ENCODE data around the gene PI4KB. TPM values are rescaled to one million over a fixed set of nuclear protein-coding genes. Genes with fewer than 3 reads are reported as not detected.

The PI4KB gene
- total and polyA plus RNA-seq, 9 of the 15 experiments (the other 6 are each of a cell fraction or from before 2014, with no cell fraction given), result 3.1 to 65.4 (median 45.1) TPM

- no peaks in the 10 kb centered on the region for H3K9me3 ChIP-seq (replicated peaks; ENCODE audit: control insufficient read depth, insufficient read depth, low read depth, low read length)
- ChIA-PET POLR2A (interaction anchor here (0.6 to 3.7 kb wide), 38 partner anchors 9 to 680 kb away, joined by 3 to 29 read pairs (median 4); partner anchors contain the start of genes MINDY1, PI4KB, PSMB4 and PSMD4), CTCF (ENCODE audit: low intra/inter-chr PET ratio) (interaction anchor here (0.6 to 0.8 kb wide), 2 partner anchors 59 to 1097 kb away, joined by 3 read pairs; no protein-coding TSS in a partner anchor)
- peak overlapping the region; percentile 99 for H3K27ac ChIP-seq (ENCODE audit: extremely low read depth, low read depth, low read length)
- no peak for FAIRE-seq
- peak overlapping the region; percentile 99 for H2AFZ ChIP-seq (ENCODE audit: low read depth, low read length)
- peak overlapping the region; percentile 93 to 99 for H3K9ac ChIP-seq (ENCODE audit: insufficient read depth in 1 of 2, low read depth in 2 of 2, low read length in 2 of 2)
- H3K9me1 ChIP-seq (ENCODE audit: control insufficient read depth, insufficient read depth, low read length), result peaks cover 2% of the 10 kb centered on the region
- peak; percentile 91 to 98 (median 94) for DNase-seq (ENCODE audit: extremely low read depth in 1 of 4, low spot score in 3 of 4)
- in situ Hi-C loops (cut with MboI) (no loop called here), intact Hi-C loops (cut with micrococcal nuclease) (loop anchor here (2.0 to 10.0 kb wide), 2 partner anchors 27 to 63 kb away; partner anchors contain the start of genes PSMD4 and RFX5)
- H4K20me1 ChIP-seq (replicated peaks; ENCODE audit: control insufficient read depth, insufficient read depth, low read length), result peaks cover 8% of the 10 kb centered on the region; the same call in 1 of the 2 replicates
- no peaks in the 10 kb centered on the region for H3K27me3 ChIP-seq (ENCODE audit: control insufficient read depth in 2 of 2, insufficient read depth in 2 of 2, low read length in 2 of 2)
- 2% methylated on average over 46 of the region's 48 CpGs for WGBS (ENCODE audit: insufficient coverage, low coverage, missing lambda C conversion rate)
- peaks cover 28% of the 10 kb centered on the region for H3K79me2 ChIP-seq (ENCODE audit: control insufficient read depth, insufficient read depth, low read length)
- peak; percentile 63 for ATAC-seq
- peak overlapping the region; percentile 100 for H3K4me2 ChIP-seq (ENCODE audit: insufficient read depth, low read length)
- BruUV-seq (replicated peaks), result TSS peak; percentile 91
- H3K4me3 ChIP-seq, result peak overlapping the region; percentile 67
- H3K36me3 ChIP-seq (ENCODE audit: control insufficient read depth, insufficient read depth, low read length), result peaks cover 22% of the 10 kb centered on the region; the same call in 2 of the 3 replicates
- peaks cover 29 to 33% of the 10 kb centered on the region in 2 experiments for H3K4me1 ChIP-seq (replicated peaks in 1 of 2; ENCODE audit: control insufficient read depth in 2 of 2, insufficient read depth in 2 of 2, low read length in 2 of 2)
- peak; percentile 51 to 53; a peak in 1 of 4 replicates for TF ChIP-seq TRIM24 (IDR thresholded peaks at IDR 0.05)
- peak; percentile 97 for TF ChIP-seq E2F3 (CRISPR knock-in tag; IDR thresholded peaks at IDR 0.05)
- peak; percentile 98 for TF ChIP-seq CREB3L1 (IDR thresholded peaks at IDR 0.05; ENCODE audit: borderline replicate concordance, low read depth)
- no peak for TF ChIP-seq REST (IDR thresholded peaks at IDR 0.05; ENCODE audit: borderline replicate concordance)
- no peak; the same call in 1 of the 2 replicates for TF ChIP-seq REST (CRISPR knock-in tag; IDR thresholded peaks at IDR 0.05; ENCODE audit: low read depth)
- no peak for TF ChIP-seq ZNF165 (CRISPR knock-in tag; IDR thresholded peaks at IDR 0.05; ENCODE audit: borderline replicate concordance)
- TF ChIP-seq YY1 (IDR thresholded peaks at IDR 0.05; ENCODE audit: borderline replicate concordance in 1 of 3, control insufficient read depth in 1 of 3, extremely low read depth in 1 of 3, insufficient read depth in 3 of 3, insufficient read length in 1 of 3, insufficient replicate concordance in 2 of 3, low read depth in 1 of 3, low read length in 2 of 3), result peak in 2 of 3 experiments; percentile 46 to 49
- no peak for TF ChIP-seq ZNF655 (CRISPR knock-in tag; IDR thresholded peaks at IDR 0.05)
Observed at GRCh38 chr1:151281225-151281968, 45.8 kb downstream of the PI4KB start.
